ENCODE data around the gene CBX4. TPM values are rescaled to one million over a fixed set of nuclear protein-coding genes. Genes with fewer than 3 reads are reported as not detected.

The CBX4 gene
- total RNA-seq, 4 donors from 2014 or later, result 3.0 to 9.0 (median 5.3) TPM

DNA sequence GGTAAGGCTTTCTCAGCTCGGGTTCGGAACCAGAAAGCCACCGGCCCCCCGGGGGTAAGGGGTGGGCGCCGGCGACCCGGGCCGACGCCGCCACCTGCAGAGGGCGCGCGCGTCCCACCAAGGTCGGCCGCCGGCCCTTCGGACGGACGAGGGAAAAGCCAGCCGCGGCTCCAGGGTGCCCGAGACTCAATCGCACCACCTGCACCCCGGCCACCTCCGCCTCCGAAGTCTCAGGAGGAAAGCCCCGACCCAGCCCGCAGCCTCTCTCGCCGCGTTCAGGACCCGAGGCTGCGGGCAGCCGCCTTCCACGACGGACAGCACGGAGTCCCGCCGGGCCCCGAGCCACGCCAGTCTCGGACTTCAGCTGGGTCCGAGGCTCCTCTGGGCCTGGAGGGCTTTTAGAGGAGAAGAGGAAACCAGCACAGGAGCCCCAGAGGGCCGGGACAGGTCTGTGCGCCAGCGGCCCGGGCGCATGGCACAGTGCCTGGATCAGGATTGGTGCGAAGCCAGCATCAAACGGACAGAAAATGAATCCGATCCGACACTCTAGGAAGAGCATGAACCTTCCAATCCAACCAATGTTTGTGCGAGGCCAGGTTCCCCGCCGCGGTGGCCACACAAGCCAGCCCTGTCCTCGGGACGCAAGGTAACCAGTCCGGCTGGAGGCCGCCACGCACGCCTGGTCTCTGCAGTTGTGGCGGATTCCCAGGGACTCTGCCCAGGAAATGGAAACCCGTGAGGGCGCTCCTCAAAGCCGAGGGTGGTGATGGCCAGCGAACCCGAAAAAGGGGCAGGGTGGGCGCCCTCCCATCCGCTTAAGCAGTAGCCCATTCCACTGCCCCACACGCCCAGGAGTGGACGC, 49.1 kb downstream of the CBX4 start:
- peaks cover 69 to 83% (median 80%) of the 10 kb centered on the region in 3 donors for H3K27me3 ChIP-seq
- in situ Hi-C loops (cut with MboI; ENCODE audit: low sequenced_read_pairs in 4 of 4), result no loop called here

DNA sequence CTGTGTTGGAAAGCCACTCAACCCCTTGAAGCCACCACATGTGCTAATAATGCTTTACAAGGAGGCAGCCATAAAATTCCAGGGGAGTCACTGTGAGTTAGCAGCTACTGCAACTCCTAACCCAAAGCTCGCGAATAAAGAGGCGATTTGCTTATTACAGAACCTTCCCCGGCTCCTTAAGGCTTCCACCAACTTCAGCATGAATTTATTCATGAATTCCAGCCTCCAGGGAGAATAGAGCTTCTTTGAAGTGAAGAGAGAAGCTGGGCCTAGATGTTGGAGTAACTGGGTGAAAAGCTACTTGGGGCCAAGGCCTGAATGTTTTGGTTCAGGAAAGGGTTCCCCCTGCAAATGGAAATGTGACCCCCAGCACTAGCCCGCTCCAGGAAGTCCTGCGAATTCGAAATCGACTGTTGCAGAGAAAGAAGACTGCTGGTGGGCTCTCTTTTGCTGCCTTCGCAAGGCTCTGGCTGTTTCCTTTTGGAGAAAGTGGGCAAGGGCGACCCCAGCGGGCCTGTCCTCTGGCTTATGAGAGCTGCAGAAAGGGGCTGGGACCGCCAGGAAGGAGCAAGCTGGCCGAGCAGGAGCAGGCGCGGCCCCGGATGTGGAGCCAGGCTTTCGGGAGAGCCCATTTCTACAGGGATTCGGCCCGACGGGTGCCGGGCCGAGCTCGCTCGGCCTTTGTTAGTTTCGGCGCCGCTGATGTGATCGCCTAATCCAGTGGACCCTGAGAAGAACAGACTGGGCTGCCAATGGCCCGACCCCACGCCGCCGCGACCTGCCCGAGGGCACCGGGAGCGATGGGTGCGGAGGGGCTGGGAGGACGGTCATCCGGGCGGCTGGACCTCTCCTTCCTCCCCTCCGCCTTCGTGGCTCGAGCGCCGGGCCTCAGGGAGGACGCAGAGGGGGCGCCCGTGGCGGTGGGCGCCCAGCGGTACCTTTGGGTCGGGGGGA, 50.0 kb downstream of the CBX4 start:
- Histone ChIP-seq H3K4me1 (peaks cover 7 to 21% of the 10 kb centered on the region in 2 donors), H3K4me3 (peak overlapping the region in 2 of 4 donors; percentile 0 to 8), H3K27ac (no peak overlapping the region), H3K27me3 (peaks cover 74 to 84% (median 80%) of the 10 kb centered on the region in 3 donors), H3K36me3 (no peaks in the 10 kb centered on the region), H3K9me3 (no peaks in the 10 kb centered on the region)
- intact Hi-C loops (cut with DNase I; ENCODE audit: low total_unique reads), result no loop called here
- ATAC-seq (no peak), DNase-seq (no peak)
- no peak for TF ChIP-seq POLR2A (IDR thresholded peaks at IDR 0.05)
- TF ChIP-seq, protein P1, sequence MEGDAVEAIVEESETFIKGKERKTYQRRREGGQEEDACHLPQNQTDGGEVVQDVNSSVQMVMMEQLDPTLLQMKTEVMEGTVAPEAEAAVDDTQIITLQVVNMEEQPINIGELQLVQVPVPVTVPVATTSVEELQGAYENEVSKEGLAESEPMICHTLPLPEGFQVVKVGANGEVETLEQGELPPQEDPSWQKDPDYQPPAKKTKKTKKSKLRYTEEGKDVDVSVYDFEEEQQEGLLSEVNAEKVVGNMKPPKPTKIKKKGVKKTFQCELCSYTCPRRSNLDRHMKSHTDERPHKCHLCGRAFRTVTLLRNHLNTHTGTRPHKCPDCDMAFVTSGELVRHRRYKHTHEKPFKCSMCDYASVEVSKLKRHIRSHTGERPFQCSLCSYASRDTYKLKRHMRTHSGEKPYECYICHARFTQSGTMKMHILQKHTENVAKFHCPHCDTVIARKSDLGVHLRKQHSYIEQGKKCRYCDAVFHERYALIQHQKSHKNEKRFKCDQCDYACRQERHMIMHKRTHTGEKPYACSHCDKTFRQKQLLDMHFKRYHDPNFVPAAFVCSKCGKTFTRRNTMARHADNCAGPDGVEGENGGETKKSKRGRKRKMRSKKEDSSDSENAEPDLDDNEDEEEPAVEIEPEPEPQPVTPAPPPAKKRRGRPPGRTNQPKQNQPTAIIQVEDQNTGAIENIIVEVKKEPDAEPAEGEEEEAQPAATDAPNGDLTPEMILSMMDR (IDR thresholded peaks at IDR 0.05 in 4 of 5, conservative IDR thresholded peaks at IDR 0.05 in 1 of 5), result no peak
- in situ Hi-C loops (cut with MboI; ENCODE audit: low sequenced_read_pairs in 4 of 4), result no loop called here

More for the DNA sequence above, 49.1 kb downstream of the CBX4 start:
- H3K27ac ChIP-seq, result no peak overlapping the region
- peaks cover 7 to 21% of the 10 kb centered on the region in 2 donors for H3K4me1 ChIP-seq
- TF ChIP-seq POLR2A (IDR thresholded peaks at IDR 0.05), result no peak
- TF ChIP-seq, protein P1 (IDR thresholded peaks at IDR 0.05 in 4 of 5, conservative IDR thresholded peaks at IDR 0.05 in 1 of 5), result peak; percentile 68 to 82 (median 79)
- ATAC-seq (peak; percentile 39 to 58), DNase-seq (no peak)
- no peaks in the 10 kb centered on the region for H3K36me3 ChIP-seq
- H3K9me3 ChIP-seq, result no peaks in the 10 kb centered on the region
- H3K4me3 ChIP-seq, result peak overlapping the region in 2 of 4 donors; percentile 0 to 8
- intact Hi-C loops (cut with DNase I; ENCODE audit: low total_unique reads), result loop anchor here (1.0 to 5.0 kb wide), 2 partner anchors 127 to 201 kb away; no protein-coding TSS in a partner anchor

DNA sequence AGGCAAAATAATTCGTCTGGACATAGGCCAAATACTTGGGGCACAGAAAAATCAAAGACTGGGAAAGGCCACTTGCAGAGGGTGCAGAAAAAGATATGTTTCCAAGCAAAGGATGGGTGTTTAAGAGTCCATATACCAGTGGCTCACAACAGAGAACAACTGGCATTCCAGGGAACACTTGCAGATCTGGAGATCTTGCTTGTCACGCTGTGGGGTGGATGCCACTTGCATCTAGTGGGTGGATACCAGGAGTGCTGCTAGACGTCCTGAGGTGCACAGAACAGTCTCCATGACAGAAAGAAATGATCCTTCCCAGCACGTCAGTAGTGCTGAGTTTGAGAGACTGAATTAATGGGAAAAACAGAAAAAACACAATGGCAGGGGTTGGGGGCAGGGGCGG, 50.8 kb downstream of the CBX4 start:
- Histone ChIP-seq H3K4me1 (peaks cover 7 to 21% of the 10 kb centered on the region in 2 donors), H3K4me3 (no peak overlapping the region), H3K36me3 (no peaks in the 10 kb centered on the region), H3K27me3 (peaks cover 70 to 78% (median 73%) of the 10 kb centered on the region in 3 donors), H3K9me3 (no peaks in the 10 kb centered on the region), H3K27ac (no peak overlapping the region)
- no peak for ATAC-seq
- in situ Hi-C loops (cut with MboI; ENCODE audit: low sequenced_read_pairs in 4 of 4) (no loop called here), intact Hi-C loops (cut with DNase I; ENCODE audit: low total_unique reads) (no loop called here)
- TF ChIP-seq, protein P1 (IDR thresholded peaks at IDR 0.05 in 4 of 5, conservative IDR thresholded peaks at IDR 0.05 in 1 of 5), result no peak
- no peak for TF ChIP-seq POLR2A (IDR thresholded peaks at IDR 0.05)
- no peak for DNase-seq

DNA sequence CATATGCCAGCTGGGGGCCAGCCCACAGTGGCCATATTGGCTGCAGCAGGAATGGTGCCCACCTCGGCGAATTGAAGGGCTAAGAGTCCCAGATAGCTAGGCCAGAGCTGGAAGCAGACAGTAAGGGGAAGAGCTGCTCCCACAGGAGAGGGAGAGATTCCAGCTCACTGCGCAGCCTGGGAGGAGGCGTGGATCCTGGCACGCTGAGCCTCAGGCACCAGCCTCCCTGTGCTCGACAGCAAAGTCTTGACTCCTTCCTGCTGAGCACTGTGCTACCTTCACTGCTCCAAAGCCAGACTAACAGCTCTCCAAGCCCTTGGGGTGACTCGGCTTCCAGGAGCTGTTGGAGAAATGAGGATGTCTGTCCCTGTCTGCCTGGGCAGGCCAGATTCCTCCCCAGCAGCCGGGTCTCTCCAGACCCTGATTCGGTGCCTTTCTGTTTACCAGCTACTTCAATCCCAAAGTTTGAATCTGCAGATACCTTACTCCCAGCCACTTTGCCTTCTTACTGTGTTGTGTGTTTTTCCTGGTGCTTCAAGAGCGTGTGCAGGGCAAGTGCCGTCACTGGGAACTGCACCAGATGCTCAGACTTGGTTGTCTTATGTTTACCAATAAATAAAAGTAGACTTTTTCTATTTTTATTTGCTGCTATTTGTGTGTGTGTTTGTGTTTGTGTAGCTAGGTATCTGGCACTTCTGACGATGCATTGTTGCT, 52.2 kb downstream of the CBX4 start:
- TF ChIP-seq, protein P1 (IDR thresholded peaks at IDR 0.05 in 4 of 5, conservative IDR thresholded peaks at IDR 0.05 in 1 of 5), result no peak
- TF ChIP-seq POLR2A (IDR thresholded peaks at IDR 0.05), result no peak
- H3K27ac ChIP-seq, result no peak overlapping the region
- ATAC-seq (no peak), DNase-seq (no peak)
- peaks cover 0 to 8% of the 10 kb centered on the region in 2 donors for H3K4me1 ChIP-seq
- peaks cover 61 to 68% (median 67%) of the 10 kb centered on the region in 3 donors for H3K27me3 ChIP-seq
- H3K36me3 ChIP-seq, result no peaks in the 10 kb centered on the region
- intact Hi-C loops (cut with DNase I; ENCODE audit: low total_unique reads), result no loop called here
- no peak overlapping the region for H3K4me3 ChIP-seq
- H3K9me3 ChIP-seq, result no peaks in the 10 kb centered on the region
- in situ Hi-C loops (cut with MboI; ENCODE audit: low sequenced_read_pairs in 4 of 4), result no loop called here

Data from gastrocnemius medialis (tissue), 4 donors.